ENCODE measurements around the gene MGAT5.

The MGAT5 gene

GRCh38 chr2:134361648-134362047 is 107.8 kb downstream of the MGAT5 start:
- Histone ChIP-seq H3K4me3 (ENCODE audit: low read length) (no peak overlapping the region), H3K27me3 (ENCODE audit: low read depth, low read length) (no peaks in the 10 kb centered on the region), H4K20me1 (ENCODE audit: insufficient read depth, low read length) (no peaks in the 10 kb centered on the region), H2AFZ (ENCODE audit: low read depth, low read length) (no peak overlapping the region), H3K9ac (ENCODE audit: low read length) (no peak overlapping the region), H3K4me2 (ENCODE audit: low read length) (no peak overlapping the region), H3K4me1 (ENCODE audit: low read length) (no peaks in the 10 kb centered on the region), H3K36me3 (replicated peaks; ENCODE audit: low read depth, low read length) (no peaks in the 10 kb centered on the region), H3K27ac (ENCODE audit: low read length) (no peak overlapping the region), H3K9me3 (ENCODE audit: insufficient read depth, low read length) (no peaks in the 10 kb centered on the region), H3K79me2 (ENCODE audit: low read length) (no peaks in the 10 kb centered on the region)
- TF ChIP-seq EZH2phosphoT487 (IDR thresholded peaks at IDR 0.05; ENCODE audit: low read depth), result no peak
- TF ChIP-seq, protein P1, sequence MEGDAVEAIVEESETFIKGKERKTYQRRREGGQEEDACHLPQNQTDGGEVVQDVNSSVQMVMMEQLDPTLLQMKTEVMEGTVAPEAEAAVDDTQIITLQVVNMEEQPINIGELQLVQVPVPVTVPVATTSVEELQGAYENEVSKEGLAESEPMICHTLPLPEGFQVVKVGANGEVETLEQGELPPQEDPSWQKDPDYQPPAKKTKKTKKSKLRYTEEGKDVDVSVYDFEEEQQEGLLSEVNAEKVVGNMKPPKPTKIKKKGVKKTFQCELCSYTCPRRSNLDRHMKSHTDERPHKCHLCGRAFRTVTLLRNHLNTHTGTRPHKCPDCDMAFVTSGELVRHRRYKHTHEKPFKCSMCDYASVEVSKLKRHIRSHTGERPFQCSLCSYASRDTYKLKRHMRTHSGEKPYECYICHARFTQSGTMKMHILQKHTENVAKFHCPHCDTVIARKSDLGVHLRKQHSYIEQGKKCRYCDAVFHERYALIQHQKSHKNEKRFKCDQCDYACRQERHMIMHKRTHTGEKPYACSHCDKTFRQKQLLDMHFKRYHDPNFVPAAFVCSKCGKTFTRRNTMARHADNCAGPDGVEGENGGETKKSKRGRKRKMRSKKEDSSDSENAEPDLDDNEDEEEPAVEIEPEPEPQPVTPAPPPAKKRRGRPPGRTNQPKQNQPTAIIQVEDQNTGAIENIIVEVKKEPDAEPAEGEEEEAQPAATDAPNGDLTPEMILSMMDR (IDR thresholded peaks at IDR 0.05; ENCODE audit: low read depth, low read length), result no peak

GRCh38 chr2:134362152-134362668 is 108.3 kb downstream of the MGAT5 start:
- TF ChIP-seq, protein P1 (IDR thresholded peaks at IDR 0.05; ENCODE audit: low read depth, low read length), result no peak
- TF ChIP-seq EZH2phosphoT487 (IDR thresholded peaks at IDR 0.05; ENCODE audit: low read depth), result no peak
- H3K9me3 ChIP-seq (ENCODE audit: insufficient read depth, low read length), result no peaks in the 10 kb centered on the region
- no peaks in the 10 kb centered on the region for H4K20me1 ChIP-seq (ENCODE audit: insufficient read depth, low read length)
- H2AFZ ChIP-seq (ENCODE audit: low read depth, low read length), result no peak overlapping the region
- H3K79me2 ChIP-seq (ENCODE audit: low read length), result no peaks in the 10 kb centered on the region
- H3K36me3 ChIP-seq (replicated peaks; ENCODE audit: low read depth, low read length), result no peaks in the 10 kb centered on the region
- H3K9ac ChIP-seq (ENCODE audit: low read length), result no peak overlapping the region
- H3K4me2 ChIP-seq (ENCODE audit: low read length), result no peak overlapping the region
- no peak overlapping the region for H3K27ac ChIP-seq (ENCODE audit: low read length)
- no peaks in the 10 kb centered on the region for H3K27me3 ChIP-seq (ENCODE audit: low read depth, low read length)
- H3K4me1 ChIP-seq (ENCODE audit: low read length), result no peaks in the 10 kb centered on the region
- H3K4me3 ChIP-seq (ENCODE audit: low read length), result no peak overlapping the region

DNA sequence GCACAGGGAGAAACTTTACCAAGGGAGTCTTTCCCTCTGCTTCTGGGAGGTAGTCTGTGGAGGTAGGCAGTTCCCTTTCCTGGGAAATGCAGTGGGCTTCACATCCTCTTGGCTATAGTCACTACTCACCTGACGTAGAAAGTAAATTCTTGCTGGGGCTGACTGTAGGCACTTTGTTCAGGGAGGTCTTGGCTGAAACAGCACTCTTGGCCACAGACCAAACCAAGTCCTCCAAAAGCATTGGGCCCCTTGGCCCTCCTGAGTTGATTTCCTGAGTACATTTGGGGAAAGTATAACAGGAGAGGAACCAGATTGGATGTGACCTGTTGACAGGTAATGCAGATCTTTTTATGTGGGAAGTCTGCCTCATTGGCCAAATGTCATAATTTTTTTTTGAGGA is 108.9 kb downstream of the MGAT5 start:
- no peak for TF ChIP-seq EZH2phosphoT487 (IDR thresholded peaks at IDR 0.05; ENCODE audit: low read depth)
- TF ChIP-seq, protein P1 (IDR thresholded peaks at IDR 0.05; ENCODE audit: low read depth, low read length), result no peak
- no peaks in the 10 kb centered on the region for H3K36me3 ChIP-seq (replicated peaks; ENCODE audit: low read depth, low read length)
- H3K27ac ChIP-seq (ENCODE audit: low read length), result no peak overlapping the region
- no peaks in the 10 kb centered on the region for H4K20me1 ChIP-seq (ENCODE audit: insufficient read depth, low read length)
- H3K4me1 ChIP-seq (ENCODE audit: low read length), result no peaks in the 10 kb centered on the region
- H3K27me3 ChIP-seq (ENCODE audit: low read depth, low read length), result no peaks in the 10 kb centered on the region
- H2AFZ ChIP-seq (ENCODE audit: low read depth, low read length), result no peak overlapping the region
- H3K4me3 ChIP-seq (ENCODE audit: low read length), result no peak overlapping the region
- H3K9me3 ChIP-seq (ENCODE audit: insufficient read depth, low read length), result no peaks in the 10 kb centered on the region
- no peaks in the 10 kb centered on the region for H3K79me2 ChIP-seq (ENCODE audit: low read length)
- no peak overlapping the region for H3K9ac ChIP-seq (ENCODE audit: low read length)
- H3K4me2 ChIP-seq (ENCODE audit: low read length), result no peak overlapping the region

- Histone ChIP-seq H3K27ac (ENCODE audit: low read length) (no peak overlapping the region), H3K4me1 (ENCODE audit: low read length) (peaks cover 15% of the 10 kb centered on the region), H3K4me3 (ENCODE audit: low read length) (no peak overlapping the region), H2AFZ (ENCODE audit: low read depth, low read length) (no peak overlapping the region), H3K27me3 (ENCODE audit: low read depth, low read length) (no peaks in the 10 kb centered on the region), H3K36me3 (replicated peaks; ENCODE audit: low read depth, low read length) (no peaks in the 10 kb centered on the region), H3K9me3 (ENCODE audit: insufficient read depth, low read length) (no peaks in the 10 kb centered on the region), H3K79me2 (ENCODE audit: low read length) (no peaks in the 10 kb centered on the region), H3K9ac (ENCODE audit: low read length) (no peak overlapping the region), H3K4me2 (ENCODE audit: low read length) (no peak overlapping the region), H4K20me1 (ENCODE audit: insufficient read depth, low read length) (no peaks in the 10 kb centered on the region)
- no peak for TF ChIP-seq EZH2phosphoT487 (IDR thresholded peaks at IDR 0.05; ENCODE audit: low read depth)
- TF ChIP-seq, protein P1 (IDR thresholded peaks at IDR 0.05; ENCODE audit: low read depth, low read length), result peak; percentile 18; the same call in 1 of the 2 replicates
These were observed 111.5 kb downstream of the MGAT5 start for GRCh38 chr2:134365356-134365755.

Data from OCI-LY3 (cell line).